Stomach (tissue), 4 donors: ENCODE measurements around the gene PROZ.

ENCODE experiments used
- CTCF ChIP-seq, 7 experiments: fragments of 450-650 bp in 4 of 7; fragments of 200-600 bp in 3 of 7; sonication (generic) in 3 of 7; IDR thresholded peaks; one replicate each; pipeline ENCODE4 v1.5.1; 2016 to 2019; ENCODE audit warnings: antibody characterized with exemption in 7 of 7, control low read depth in 2 of 7, mild to moderate bottlenecking in 1 of 7
- POLR2A ChIP-seq, 4 donors: fragments of 450-650 bp; IDR thresholded peaks; one replicate each; pipeline ENCODE4 v1.6.1; 2016; ENCODE audit warnings: antibody characterized with exemption in 4 of 4, control low read depth in 2 of 4, mild to moderate bottlenecking in 1 of 4, moderate library complexity in 1 of 4

- TF ChIP-seq CTCF (IDR thresholded peaks at IDR 0.05) (no peak), POLR2A (IDR thresholded peaks at IDR 0.05) (no peak)
Measured at GRCh38 chr13:113126265-113127150, 31.9 kb upstream of the PROZ start.
